Measurements from ENCODE around the gene ZNF79. TPM values are rescaled to one million over a fixed set of nuclear protein-coding genes. Genes with fewer than 3 reads are reported as not detected.

The ZNF79 gene
- total and polyA plus RNA-seq, 9 of the 15 experiments (the other 6 are each of a cell fraction or from before 2014, with no cell fraction given), result 0.62 to 7.0 (median 4.1) TPM

DNA sequence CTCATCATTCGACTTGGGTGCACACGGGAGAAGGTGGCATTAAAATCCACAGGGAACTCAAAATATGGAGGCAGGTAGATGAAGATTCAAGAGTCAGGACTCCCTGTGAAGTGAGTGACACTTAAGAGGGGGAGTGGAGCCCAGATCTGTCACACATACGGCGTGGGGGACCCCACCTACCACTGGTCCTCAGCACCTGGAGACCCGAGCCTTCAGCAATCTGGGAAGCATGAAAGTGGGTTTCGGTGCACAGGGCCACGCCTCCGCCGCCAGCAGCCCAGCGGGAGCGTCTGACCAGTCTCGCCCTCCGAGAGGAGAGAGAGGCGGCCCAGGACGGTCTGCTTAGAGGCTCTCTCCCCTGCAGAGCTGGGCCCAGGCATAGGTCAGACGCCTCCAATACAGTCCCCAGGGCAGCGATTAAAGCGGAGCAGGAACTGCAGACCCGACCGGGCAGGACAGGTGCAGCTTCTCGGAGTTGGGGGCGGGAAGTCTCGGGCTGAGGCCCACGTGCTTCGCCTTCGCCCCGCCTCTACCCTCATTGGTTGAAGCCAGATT lies 27.9 kb upstream of the ZNF79 start (continued):
- no peak for TF ChIP-seq GATAD2B (IDR thresholded peaks at IDR 0.05; ENCODE audit: borderline replicate concordance)
- TF ChIP-seq, protein P1, sequence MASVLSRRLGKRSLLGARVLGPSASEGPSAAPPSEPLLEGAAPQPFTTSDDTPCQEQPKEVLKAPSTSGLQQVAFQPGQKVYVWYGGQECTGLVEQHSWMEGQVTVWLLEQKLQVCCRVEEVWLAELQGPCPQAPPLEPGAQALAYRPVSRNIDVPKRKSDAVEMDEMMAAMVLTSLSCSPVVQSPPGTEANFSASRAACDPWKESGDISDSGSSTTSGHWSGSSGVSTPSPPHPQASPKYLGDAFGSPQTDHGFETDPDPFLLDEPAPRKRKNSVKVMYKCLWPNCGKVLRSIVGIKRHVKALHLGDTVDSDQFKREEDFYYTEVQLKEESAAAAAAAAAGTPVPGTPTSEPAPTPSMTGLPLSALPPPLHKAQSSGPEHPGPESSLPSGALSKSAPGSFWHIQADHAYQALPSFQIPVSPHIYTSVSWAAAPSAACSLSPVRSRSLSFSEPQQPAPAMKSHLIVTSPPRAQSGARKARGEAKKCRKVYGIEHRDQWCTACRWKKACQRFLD (CRISPR knock-in tag; IDR thresholded peaks at IDR 0.05), result no peak
- TF ChIP-seq, protein P2, sequence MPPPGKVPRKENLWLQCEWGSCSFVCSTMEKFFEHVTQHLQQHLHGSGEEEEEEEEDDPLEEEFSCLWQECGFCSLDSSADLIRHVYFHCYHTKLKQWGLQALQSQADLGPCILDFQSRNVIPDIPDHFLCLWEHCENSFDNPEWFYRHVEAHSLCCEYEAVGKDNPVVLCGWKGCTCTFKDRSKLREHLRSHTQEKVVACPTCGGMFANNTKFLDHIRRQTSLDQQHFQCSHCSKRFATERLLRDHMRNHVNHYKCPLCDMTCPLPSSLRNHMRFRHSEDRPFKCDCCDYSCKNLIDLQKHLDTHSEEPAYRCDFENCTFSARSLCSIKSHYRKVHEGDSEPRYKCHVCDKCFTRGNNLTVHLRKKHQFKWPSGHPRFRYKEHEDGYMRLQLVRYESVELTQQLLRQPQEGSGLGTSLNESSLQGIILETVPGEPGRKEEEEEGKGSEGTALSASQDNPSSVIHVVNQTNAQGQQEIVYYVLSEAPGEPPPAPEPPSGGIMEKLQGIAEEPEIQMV (tag; conservative IDR thresholded peaks at IDR 0.05; ENCODE audit: low read depth), result no peak
- TF ChIP-seq, protein P3, sequence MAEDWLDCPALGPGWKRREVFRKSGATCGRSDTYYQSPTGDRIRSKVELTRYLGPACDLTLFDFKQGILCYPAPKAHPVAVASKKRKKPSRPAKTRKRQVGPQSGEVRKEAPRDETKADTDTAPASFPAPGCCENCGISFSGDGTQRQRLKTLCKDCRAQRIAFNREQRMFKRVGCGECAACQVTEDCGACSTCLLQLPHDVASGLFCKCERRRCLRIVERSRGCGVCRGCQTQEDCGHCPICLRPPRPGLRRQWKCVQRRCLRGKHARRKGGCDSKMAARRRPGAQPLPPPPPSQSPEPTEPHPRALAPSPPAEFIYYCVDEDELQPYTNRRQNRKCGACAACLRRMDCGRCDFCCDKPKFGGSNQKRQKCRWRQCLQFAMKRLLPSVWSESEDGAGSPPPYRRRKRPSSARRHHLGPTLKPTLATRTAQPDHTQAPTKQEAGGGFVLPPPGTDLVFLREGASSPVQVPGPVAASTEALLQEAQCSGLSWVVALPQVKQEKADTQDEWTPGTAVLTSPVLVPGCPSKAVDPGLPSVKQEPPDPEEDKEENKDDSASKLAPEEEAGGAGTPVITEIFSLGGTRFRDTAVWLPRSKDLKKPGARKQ (CRISPR knock-in tag; IDR thresholded peaks at IDR 0.05), result no peak
- TF ChIP-seq, protein P4, sequence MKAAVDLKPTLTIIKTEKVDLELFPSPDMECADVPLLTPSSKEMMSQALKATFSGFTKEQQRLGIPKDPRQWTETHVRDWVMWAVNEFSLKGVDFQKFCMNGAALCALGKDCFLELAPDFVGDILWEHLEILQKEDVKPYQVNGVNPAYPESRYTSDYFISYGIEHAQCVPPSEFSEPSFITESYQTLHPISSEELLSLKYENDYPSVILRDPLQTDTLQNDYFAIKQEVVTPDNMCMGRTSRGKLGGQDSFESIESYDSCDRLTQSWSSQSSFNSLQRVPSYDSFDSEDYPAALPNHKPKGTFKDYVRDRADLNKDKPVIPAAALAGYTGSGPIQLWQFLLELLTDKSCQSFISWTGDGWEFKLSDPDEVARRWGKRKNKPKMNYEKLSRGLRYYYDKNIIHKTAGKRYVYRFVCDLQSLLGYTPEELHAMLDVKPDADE (conservative IDR thresholded peaks at IDR 0.05; ENCODE audit: control insufficient read depth, low read depth, low read length), result peak; percentile 71; the same call in 1 of the 2 replicates
- no peak for TF ChIP-seq TSC22D4 (tag; IDR thresholded peaks at IDR 0.05)
- TF ChIP-seq SETDB1 (IDR thresholded peaks at IDR 0.05; ENCODE audit: low read length), result no peak
- TF ChIP-seq, protein P5, sequence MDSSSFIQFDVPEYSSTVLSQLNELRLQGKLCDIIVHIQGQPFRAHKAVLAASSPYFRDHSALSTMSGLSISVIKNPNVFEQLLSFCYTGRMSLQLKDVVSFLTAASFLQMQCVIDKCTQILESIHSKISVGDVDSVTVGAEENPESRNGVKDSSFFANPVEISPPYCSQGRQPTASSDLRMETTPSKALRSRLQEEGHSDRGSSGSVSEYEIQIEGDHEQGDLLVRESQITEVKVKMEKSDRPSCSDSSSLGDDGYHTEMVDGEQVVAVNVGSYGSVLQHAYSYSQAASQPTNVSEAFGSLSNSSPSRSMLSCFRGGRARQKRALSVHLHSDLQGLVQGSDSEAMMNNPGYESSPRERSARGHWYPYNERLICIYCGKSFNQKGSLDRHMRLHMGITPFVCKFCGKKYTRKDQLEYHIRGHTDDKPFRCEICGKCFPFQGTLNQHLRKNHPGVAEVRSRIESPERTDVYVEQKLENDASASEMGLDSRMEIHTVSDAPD (CRISPR knock-in tag; IDR thresholded peaks at IDR 0.05), result no peak
- no peak for TF ChIP-seq ZNF699 (CRISPR knock-in tag; IDR thresholded peaks at IDR 0.05; ENCODE audit: insufficient replicate concordance)
- TF ChIP-seq ZNF197 (CRISPR knock-in tag; IDR thresholded peaks at IDR 0.05; ENCODE audit: low read depth), result no peak
- no peak for TF ChIP-seq ZNF347 (CRISPR knock-in tag; IDR thresholded peaks at IDR 0.05; ENCODE audit: low read depth)
- no peak for TF ChIP-seq CC2D1A (IDR thresholded peaks at IDR 0.05)
- TF ChIP-seq, protein P6, sequence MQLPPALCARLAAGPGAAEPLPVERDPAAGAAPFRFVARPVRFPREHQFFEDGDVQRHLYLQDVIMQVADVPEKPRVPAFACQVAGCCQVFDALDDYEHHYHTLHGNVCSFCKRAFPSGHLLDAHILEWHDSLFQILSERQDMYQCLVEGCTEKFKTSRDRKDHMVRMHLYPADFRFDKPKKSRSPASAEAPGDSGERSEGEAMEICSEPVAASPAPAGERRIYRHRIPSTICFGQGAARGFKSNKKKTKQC (CRISPR knock-in tag; IDR thresholded peaks at IDR 0.05), result 0 out of 2 replicates have a peak, but pooled peaks have one; percentile 44
- TF ChIP-seq, protein P7, sequence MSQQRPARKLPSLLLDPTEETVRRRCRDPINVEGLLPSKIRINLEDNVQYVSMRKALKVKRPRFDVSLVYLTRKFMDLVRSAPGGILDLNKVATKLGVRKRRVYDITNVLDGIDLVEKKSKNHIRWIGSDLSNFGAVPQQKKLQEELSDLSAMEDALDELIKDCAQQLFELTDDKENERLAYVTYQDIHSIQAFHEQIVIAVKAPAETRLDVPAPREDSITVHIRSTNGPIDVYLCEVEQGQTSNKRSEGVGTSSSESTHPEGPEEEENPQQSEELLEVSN (IDR thresholded peaks at IDR 0.05; ENCODE audit: borderline replicate concordance in 1 of 2, extremely low read depth in 1 of 2, insufficient read depth in 1 of 2, insufficient read length in 1 of 2, low read depth in 1 of 2, low read length in 1 of 2, poor library complexity in 1 of 2, severe bottlenecking in 1 of 2), result peak; percentile 97 to 98
- TF ChIP-seq ZNF384 (IDR thresholded peaks at IDR 0.05; ENCODE audit: low read depth, low read length), result no peak; the same call in 1 of the 2 replicates
- TF ChIP-seq ZNF354B (CRISPR knock-in tag; IDR thresholded peaks at IDR 0.05), result no peak
- TF ChIP-seq HDAC6 (IDR thresholded peaks at IDR 0.05; ENCODE audit: low read depth, low read length), result no peak
